H9 (cell line): ENCODE measurements around the gene METTL16. TPM values are rescaled to one million over a fixed set of nuclear protein-coding genes. Genes with fewer than 3 reads are reported as not detected.

ENCODE experiments used
- DNase-seq: peaks from one replicate; pipeline ENCODE4 v3.0.0-alpha.2; 2017
- H2AFZ ChIP-seq: one replicate; pipeline ENCODE4 v1.6.1; 2013; ENCODE audit warnings: mild to moderate bottlenecking, low read length, control low read depth, moderate library complexity
- H2AK5ac ChIP-seq: 2 replicates; pipeline ENCODE4 v1.6.1; 2013; ENCODE audit warnings: low read length, control low read depth, mixed read lengths; ENCODE audit not compliant: insufficient read length
- H2BK120ac ChIP-seq: one replicate; pipeline ENCODE4 v1.6.1; 2013; ENCODE audit warnings: low read depth, mild to moderate bottlenecking, low read length, control low read depth, inconsistent platforms; ENCODE audit not compliant: poor library complexity, severe bottlenecking
- H2BK12ac ChIP-seq: 2 replicates; pipeline ENCODE4 v1.6.1; 2013; ENCODE audit warnings: low read length, control low read depth, mixed read lengths, low read depth; ENCODE audit not compliant: insufficient read length
- H2BK15ac ChIP-seq: 2 replicates; pipeline ENCODE4 v1.6.1; 2013; ENCODE audit warnings: low read depth, low read length, control low read depth
- H2BK20ac ChIP-seq: one replicate; pipeline ENCODE4 v1.6.1; 2013; ENCODE audit warnings: low read depth, mild to moderate bottlenecking, low read length, control low read depth, inconsistent platforms; ENCODE audit not compliant: poor library complexity, severe bottlenecking
- H2BK5ac ChIP-seq: 2 replicates; pipeline ENCODE4 v1.6.1; 2013; ENCODE audit warnings: low read length, control low read depth, mixed read lengths; ENCODE audit not compliant: insufficient read length
- H3K14ac ChIP-seq: 2 replicates; pipeline ENCODE4 v1.6.1; 2013; ENCODE audit warnings: low read length, control low read depth; ENCODE audit not compliant: insufficient read depth
- H3K18ac ChIP-seq: 2 replicates; pipeline ENCODE4 v1.6.1; 2013; ENCODE audit warnings: low read depth, mild to moderate bottlenecking, mixed read lengths, low read length, control low read depth; ENCODE audit not compliant: insufficient read length
- H3K23ac ChIP-seq: 2 replicates; pipeline ENCODE4 v1.6.1; 2013; ENCODE audit warnings: low read length, control low read depth, mixed read lengths, low read depth; ENCODE audit not compliant: insufficient read length
- H3K23me2 ChIP-seq: 2 replicates; pipeline ENCODE4 v1.6.1; 2013; ENCODE audit warnings: low read depth, mild to moderate bottlenecking, mixed read lengths, low read length, control low read depth; ENCODE audit not compliant: insufficient read length, poor library complexity, severe bottlenecking
- H3K27ac ChIP-seq: 2 replicates; pipeline ENCODE4 v1.5.1; 2013; ENCODE audit warnings: low read length, control low read depth, mixed read lengths, low read depth; ENCODE audit not compliant: insufficient read length
- H3K27me3 ChIP-seq: 2 replicates; pipeline ENCODE4 v1.6.1; 2013; ENCODE audit warnings: low read length, control low read depth, inconsistent platforms; ENCODE audit not compliant: insufficient read depth
- H3K4ac ChIP-seq: 2 replicates; pipeline ENCODE4 v1.6.1; 2013; ENCODE audit warnings: low read depth, mild to moderate bottlenecking, control low read depth, inconsistent platforms, low read length, moderate library complexity
- H3K4me1 ChIP-seq: 2 replicates; pipeline ENCODE4 v1.6.1; 2013; ENCODE audit warnings: low read length, control low read depth, inconsistent platforms; ENCODE audit not compliant: insufficient read depth
- H3K4me2 ChIP-seq: 2 replicates; pipeline ENCODE4 v1.6.1; 2013; ENCODE audit warnings: low read length, control low read depth, mixed read lengths; ENCODE audit not compliant: insufficient read length, insufficient read depth
- H3K56ac ChIP-seq: 2 replicates; pipeline ENCODE4 v1.6.1; 2013; ENCODE audit warnings: low read depth, mild to moderate bottlenecking, mixed read lengths, low read length, control low read depth; ENCODE audit not compliant: insufficient read length
- H3K79me1 ChIP-seq: 2 replicates; pipeline ENCODE4 v1.6.1; 2013; ENCODE audit warnings: low read depth, mild to moderate bottlenecking, moderate library complexity, low read length, control low read depth, inconsistent platforms; ENCODE audit not compliant: insufficient read depth, poor library complexity, severe bottlenecking
- H3K79me2 ChIP-seq: 2 replicates; pipeline ENCODE4 v1.6.1; 2013; ENCODE audit warnings: low read length, control low read depth, inconsistent platforms; ENCODE audit not compliant: insufficient read depth
- H3K9ac ChIP-seq: 2 replicates; pipeline ENCODE4 v1.6.1; 2013; ENCODE audit warnings: low read length, control low read depth, mixed read lengths; ENCODE audit not compliant: insufficient read length; ENCODE audit errors: extremely low read depth
- H3K9me3 ChIP-seq: one replicate; pipeline ENCODE4 v1.6.1; 2013; ENCODE audit warnings: low read depth, low read length, inconsistent platforms; ENCODE audit not compliant: control insufficient read depth
- H3T11ph ChIP-seq: one replicate; pipeline ENCODE4 v1.6.1; 2013; ENCODE audit warnings: mild to moderate bottlenecking, low read length, control low read depth, inconsistent platforms
- H4K20me1 ChIP-seq: one replicate; pipeline ENCODE4 v1.6.1; 2013; ENCODE audit not compliant: control insufficient read depth, insufficient read length, insufficient read depth
- H4K5ac ChIP-seq: 2 replicates; pipeline ENCODE4 v1.6.1; 2013; ENCODE audit warnings: low read depth, mild to moderate bottlenecking, mixed read lengths, low read length, control low read depth; ENCODE audit not compliant: insufficient read length
- H4K8ac ChIP-seq: replicated peaks from 2 replicates; pipeline ENCODE4 v1.6.1; 2013; ENCODE audit warnings: low read length, control low read depth, mixed read lengths, low read depth; ENCODE audit not compliant: insufficient read length
- H4K91ac ChIP-seq: 2 replicates; pipeline ENCODE4 v1.6.1; 2013; ENCODE audit warnings: low read depth, mild to moderate bottlenecking, moderate library complexity, mixed read lengths, low read length, control low read depth; ENCODE audit not compliant: insufficient read length
- H3K27ac Mint-ChIP-seq, 3 experiments: 2 replicates in 2 of 3; 3 replicates in 1 of 3; pipeline ENCODE4 v1.8.0; 2020 to 2021; ENCODE audit warnings: mixed read lengths in 3 of 3, mild to moderate bottlenecking in 1 of 3, moderate library complexity in 1 of 3
- H3K27me3 Mint-ChIP-seq: 2 replicates; pipeline ENCODE4 v1.8.0; 2021; ENCODE audit warnings: low read depth, mild to moderate bottlenecking, moderate library complexity, mixed read lengths
- H3K36me3 Mint-ChIP-seq, 3 experiments: 2 replicates in 2 of 3; 3 replicates in 1 of 3; pipeline ENCODE4 v1.8.0; 2020 to 2021; ENCODE audit warnings: low read depth in 3 of 3, mixed read lengths in 3 of 3; ENCODE audit not compliant: insufficient read depth in 1 of 3
- H3K4me1 Mint-ChIP-seq, 2 experiments: 2 replicates each; pipeline ENCODE4 v1.8.0; 2020; ENCODE audit warnings: mixed read lengths in 2 of 2
- H3K4me3 Mint-ChIP-seq, 2 experiments: 2 replicates in 1 of 2; 3 replicates in 1 of 2; pipeline ENCODE4 v1.8.0; 2020 to 2021; ENCODE audit warnings: mild to moderate bottlenecking in 2 of 2, mixed read lengths in 2 of 2, moderate library complexity in 1 of 2
- H3K9me3 Mint-ChIP-seq, 2 experiments: 2 replicates in 1 of 2; 3 replicates in 1 of 2; pipeline ENCODE4 v1.8.0; 2020; ENCODE audit warnings: mild to moderate bottlenecking in 2 of 2, mixed read lengths in 2 of 2, moderate library complexity in 1 of 2
- WGBS: extraction: QIAGEN DNeasy Blood & Tissue Kit; methylation state at CpG from one replicate; pipeline ENCODE4 v1.1.7; 2013; ENCODE audit warnings: missing lambda C conversion rate, low lambda C conversion rate, mixed read lengths; ENCODE audit not compliant: insufficient read length; ENCODE audit errors: extremely low coverage; 5-methylcytosine and 5-hydroxymethylcytosine counted together
- total RNA-seq: library from RNA; stranded (reverse); gene quantifications from 2 replicates; pipeline ENCODE4 v1.2.1, GENCODE V29; 2021
- TF ChIP-seq, protein P1 (sequence below): fragments of 200-600 bp; sonication (generic); conservative IDR thresholded peaks from 3 replicates; pipeline ENCODE4 v1.8.0; 2021; ENCODE audit warnings: antibody characterized with exemption, mild to moderate bottlenecking

Gene METTL16
- total RNA-seq, 1 experiment from 2014 or later: 55.4 TPM

DNA sequence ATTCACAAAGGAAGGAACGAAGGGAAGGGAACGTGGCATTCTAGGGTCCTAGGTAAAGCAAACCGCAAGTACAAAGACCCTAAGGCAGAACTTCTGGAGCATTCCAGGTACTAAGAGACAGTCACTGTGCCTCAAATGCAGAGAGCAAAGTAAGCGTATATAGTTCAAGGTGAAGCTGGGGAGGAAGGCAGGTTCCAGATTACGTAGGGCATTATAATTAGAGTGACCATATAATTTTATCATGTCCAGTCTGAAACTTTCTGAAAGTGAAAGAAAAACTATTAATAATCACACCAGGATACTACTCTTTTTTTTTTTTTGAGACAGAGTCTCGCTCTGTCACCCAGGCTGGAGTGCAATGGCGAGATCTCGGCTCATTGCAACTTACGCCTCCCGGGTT, 25.7 kb downstream of the METTL16 start:
- no peak overlapping the region for H3K4me2 ChIP-seq
- no peak overlapping the region for H2BK12ac ChIP-seq
- H2BK120ac ChIP-seq: no peak overlapping the region
- H4K91ac ChIP-seq: no peak overlapping the region
- H3K56ac ChIP-seq: no peak overlapping the region
- Mint-ChIP-seq H3K4me1 (peaks cover 50 to 64% of the 10 kb centered on the region in 2 experiments), H3K27me3 (no peaks in the 10 kb centered on the region), H3K9me3 (no peaks in the 10 kb centered on the region), H3K36me3 (peaks cover 0 to 2% (median 0%) of the 10 kb centered on the region in 3 experiments; a peak in 2 of 7 replicates), H3K4me3 (no peak overlapping the region), H3K27ac (peak overlapping the region in 1 of 3 experiments; percentile 34; a peak in 1 of 7 replicates)
- no peak overlapping the region for H2AFZ ChIP-seq
- no peak overlapping the region for H3K9ac ChIP-seq
- DNase-seq: no peak
- H2AK5ac ChIP-seq: no peak overlapping the region
- H4K5ac ChIP-seq: no peak overlapping the region
- no peaks in the 10 kb centered on the region; the same call in 1 of the 2 replicates for H3K4me1 ChIP-seq
- no peak overlapping the region for H3K23ac ChIP-seq
- no CpG with 5 or more reads among the region's 10 CpGs for WGBS
- no peaks in the 10 kb centered on the region for H3K27me3 ChIP-seq
- no peak overlapping the region for H4K8ac ChIP-seq
- H2BK20ac ChIP-seq: no peak overlapping the region
- H3K23me2 ChIP-seq: no peaks in the 10 kb centered on the region
- H2BK5ac ChIP-seq: no peak overlapping the region
- no peak overlapping the region for H3K18ac ChIP-seq
- no peak overlapping the region for H3K27ac ChIP-seq
- no peak overlapping the region for H3K4ac ChIP-seq
- H3T11ph ChIP-seq: no peak overlapping the region
- TF ChIP-seq, protein P1, sequence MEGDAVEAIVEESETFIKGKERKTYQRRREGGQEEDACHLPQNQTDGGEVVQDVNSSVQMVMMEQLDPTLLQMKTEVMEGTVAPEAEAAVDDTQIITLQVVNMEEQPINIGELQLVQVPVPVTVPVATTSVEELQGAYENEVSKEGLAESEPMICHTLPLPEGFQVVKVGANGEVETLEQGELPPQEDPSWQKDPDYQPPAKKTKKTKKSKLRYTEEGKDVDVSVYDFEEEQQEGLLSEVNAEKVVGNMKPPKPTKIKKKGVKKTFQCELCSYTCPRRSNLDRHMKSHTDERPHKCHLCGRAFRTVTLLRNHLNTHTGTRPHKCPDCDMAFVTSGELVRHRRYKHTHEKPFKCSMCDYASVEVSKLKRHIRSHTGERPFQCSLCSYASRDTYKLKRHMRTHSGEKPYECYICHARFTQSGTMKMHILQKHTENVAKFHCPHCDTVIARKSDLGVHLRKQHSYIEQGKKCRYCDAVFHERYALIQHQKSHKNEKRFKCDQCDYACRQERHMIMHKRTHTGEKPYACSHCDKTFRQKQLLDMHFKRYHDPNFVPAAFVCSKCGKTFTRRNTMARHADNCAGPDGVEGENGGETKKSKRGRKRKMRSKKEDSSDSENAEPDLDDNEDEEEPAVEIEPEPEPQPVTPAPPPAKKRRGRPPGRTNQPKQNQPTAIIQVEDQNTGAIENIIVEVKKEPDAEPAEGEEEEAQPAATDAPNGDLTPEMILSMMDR: no peak
- peaks cover 2% of the 10 kb centered on the region for H3K79me1 ChIP-seq
- H4K20me1 ChIP-seq: no peaks in the 10 kb centered on the region
- H3K14ac ChIP-seq: no peak overlapping the region
- no peak overlapping the region for H2BK15ac ChIP-seq
- no peaks in the 10 kb centered on the region for H3K9me3 ChIP-seq
- peaks cover 3% of the 10 kb centered on the region; the same call in 1 of the 2 replicates for H3K79me2 ChIP-seq
